NT2/D1 (cell line): ENCODE measurements around the gene BSN.
"Not testable (repeated sequence)": the region's sequence is repeated elsewhere in the genome, so short reads cannot be mapped to it uniquely, and the experiment has no call there.

Source experiments
- SUZ12 ChIP-seq: IDR thresholded peaks from 2 replicates; pipeline ENCODE4 v1.6.1; 2011; ENCODE audit not compliant: insufficient read length, insufficient read depth; ENCODE audit errors: extremely low read depth
- YY1 ChIP-seq: IDR thresholded peaks from 2 replicates; pipeline ENCODE4 v1.6.1; 2011; ENCODE audit not compliant: insufficient read length, insufficient read depth
- ZNF274 ChIP-seq: IDR thresholded peaks from 2 replicates; pipeline ENCODE4 v1.6.1; 2011; ENCODE audit warnings: mild to moderate bottlenecking, low read depth, low read length

DNA sequence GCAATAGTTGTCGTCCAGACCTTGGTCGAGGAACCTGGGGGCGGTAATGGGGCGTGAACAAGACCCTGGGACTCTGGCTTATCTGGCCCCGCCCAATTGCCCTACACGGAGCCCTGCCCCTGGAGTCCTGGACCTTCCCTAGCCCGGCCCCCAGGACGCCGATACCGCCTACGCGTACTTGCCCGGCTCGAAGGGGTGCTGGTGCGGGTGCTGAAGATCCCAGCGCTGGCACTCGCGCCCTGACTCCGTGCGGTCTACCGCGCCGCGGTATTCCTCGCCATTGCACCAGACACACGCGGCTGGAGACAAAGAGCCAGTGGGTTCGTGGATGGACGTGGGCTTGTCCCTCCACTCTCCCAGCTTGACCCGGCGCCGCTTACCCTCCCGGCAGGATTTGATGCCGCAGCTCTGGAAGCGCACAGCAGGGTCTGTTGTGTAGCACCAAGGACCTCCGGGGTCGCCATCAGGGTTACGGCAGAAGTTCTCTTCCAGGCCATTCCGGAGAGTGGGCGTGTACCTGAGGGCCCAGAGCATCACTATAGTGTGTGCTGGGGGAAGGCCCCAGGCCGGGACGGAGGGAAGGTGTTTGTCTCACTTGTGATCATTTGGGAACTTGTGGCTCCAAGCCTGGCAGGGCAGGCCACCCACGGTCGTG is 132.6 kb downstream of the BSN start:
- TF ChIP-seq YY1, SUZ12, ZNF274: not testable (repeated sequence)
